ENCODE measurements around the gene CACNA2D1.

GRCh38 chr7:82390936-82391335 is 52.6 kb downstream of the CACNA2D1 start:
- TF ChIP-seq CTCF (IDR thresholded peaks at IDR 0.05): no peak
- no peak for TF ChIP-seq POLR2AphosphoS5 (IDR thresholded peaks at IDR 0.05)
- no peak for TF ChIP-seq POLR2A (IDR thresholded peaks at IDR 0.05)
- no peak for TF ChIP-seq EP300 (IDR thresholded peaks at IDR 0.05)
